Activated naive CD4-positive, alpha-beta T cell treated with anti-CD3 and anti-CD28 coated beads, Interleukin-2, amount 50 U/mL, for 16 hours (primary cell): Measurements from ENCODE around the gene KPNA6.
"Not testable (repeated sequence)": the region's sequence is repeated elsewhere in the genome, so short reads cannot be mapped to it uniquely, and the experiment has no call there.

Source experiments
- DNase-seq: peaks from one replicate; pipeline ENCODE4 v3.0.0-alpha.2; 2020

The KPNA6 gene

GRCh38 chr1:32107742-32108661, at the start of gene KPNA6:
TSS of gene KPNA6 (plus strand) at chr1:32108056. CDS start at chr1:32108131, 75 bp downstream.
- DNase-seq: peak; percentile 88

- no peak for DNase-seq
These were observed 46.9 kb upstream of the KPNA6 start for GRCh38 chr1:32060914-32061313.

- no peak for DNase-seq
These were observed 45.0 kb upstream of the KPNA6 start for GRCh38 chr1:32062867-32063230.

- DNase-seq: no peak
These were observed 44.6 kb upstream of the KPNA6 start for GRCh38 chr1:32063261-32063681.

GRCh38 chr1:32065613-32066488, 42.0 kb upstream of the KPNA6 start:
- not testable (repeated sequence) for DNase-seq

- no peak for DNase-seq
These were observed 41.4 kb upstream of the KPNA6 start for GRCh38 chr1:32066489-32066873.

- no peak for DNase-seq
These were observed 38.8 kb upstream of the KPNA6 start for GRCh38 chr1:32068957-32069588.

- DNase-seq: no peak
These were observed 35.9 kb upstream of the KPNA6 start for GRCh38 chr1:32071758-32072621.

GRCh38 chr1:32072622-32073298, 35.1 kb upstream of the KPNA6 start, which contains the start of gene TMEM39B:
TSS of gene TMEM39B (plus strand) at chr1:32072939. CDS start at chr1:32073048, 109 bp downstream.
- DNase-seq: peak; percentile 94

- DNase-seq: no peak
These were observed 34.3 kb upstream of the KPNA6 start for GRCh38 chr1:32073299-32074229.

- no peak for DNase-seq
These were observed 33.0 kb upstream of the KPNA6 start for GRCh38 chr1:32074841-32075240.

GRCh38 chr1:32077451-32077850, 30.4 kb upstream of the KPNA6 start:
- no peak for DNase-seq

- DNase-seq: no peak
These were observed 25.8 kb upstream of the KPNA6 start for GRCh38 chr1:32082022-32082421.

- not testable (repeated sequence) for DNase-seq
These were observed 21.5 kb upstream of the KPNA6 start for GRCh38 chr1:32086381-32086780.

- DNase-seq: no peak
These were observed 16.7 kb upstream of the KPNA6 start for GRCh38 chr1:32091176-32091575.

- DNase-seq: no peak
These were observed 16.3 kb upstream of the KPNA6 start for GRCh38 chr1:32091591-32091990.

- DNase-seq: no peak
These were observed 12.9 kb upstream of the KPNA6 start for GRCh38 chr1:32094746-32095521.

GRCh38 chr1:32099426-32099825, 8.4 kb upstream of the KPNA6 start:
- DNase-seq: no peak

GRCh38 chr1:32100359-32100758, 7.5 kb upstream of the KPNA6 start:
- no peak for DNase-seq
